Measurements from ENCODE around the gene SMIM7. TPM values are rescaled to one million over a fixed set of nuclear protein-coding genes. Genes with fewer than 3 reads are reported as not detected.
"Not testable (repeated sequence)": the region's sequence is repeated elsewhere in the genome, so short reads cannot be mapped to it uniquely, and the experiment has no call there.

The SMIM7 gene
- total RNA-seq, 4 donors from 2014 or later, result 72.6 to 135 (median 95.9) TPM

- H3K4me1 ChIP-seq, result no peaks in the 10 kb centered on the region
- H3K4me3 ChIP-seq, result no peak overlapping the region
- no peak for TF ChIP-seq POLR2A (IDR thresholded peaks at IDR 0.05)
- no peak for TF ChIP-seq CTCF (IDR thresholded peaks at IDR 0.05)
- H3K36me3 ChIP-seq, result peaks cover 0 to 6% (median 0%) of the 10 kb centered on the region in 3 donors
- H3K9me3 ChIP-seq, result peaks cover 0 to 4% (median 0%) of the 10 kb centered on the region in 4 donors
- no peak for DNase-seq
- H3K27ac ChIP-seq, result no peak overlapping the region
- no peaks in the 10 kb centered on the region for H3K27me3 ChIP-seq
Observed at GRCh38 chr19:16676101-16676798, 16.3 kb upstream of the SMIM7 start.

GRCh38 chr19:16673839-16674238 is 13.9 kb upstream of the SMIM7 start:
- not testable (repeated sequence) for H3K27me3 ChIP-seq, H3K27ac ChIP-seq, H3K36me3 ChIP-seq, H3K9me3 ChIP-seq, DNase-seq, H3K4me3 ChIP-seq, H3K4me1 ChIP-seq

- Histone ChIP-seq H3K27me3 (no peaks in the 10 kb centered on the region), H3K9me3 (no peaks in the 10 kb centered on the region), H3K4me3 (no peak overlapping the region), H3K36me3 (no peaks in the 10 kb centered on the region), H3K27ac (no peak overlapping the region), H3K4me1 (no peaks in the 10 kb centered on the region)
- DNase-seq, result no peak
- no peak for TF ChIP-seq CTCF (IDR thresholded peaks at IDR 0.05)
- TF ChIP-seq POLR2A (IDR thresholded peaks at IDR 0.05), result no peak
Observed at GRCh38 chr19:16673231-16673630, 13.3 kb upstream of the SMIM7 start.

- no peak overlapping the region for H3K27ac ChIP-seq
- no peaks in the 10 kb centered on the region for H3K27me3 ChIP-seq
- no peaks in the 10 kb centered on the region for H3K4me1 ChIP-seq
- H3K4me3 ChIP-seq, result no peak overlapping the region
- H3K36me3 ChIP-seq, result no peaks in the 10 kb centered on the region
- no peak for TF ChIP-seq CTCF (IDR thresholded peaks at IDR 0.05)
- no peak for TF ChIP-seq POLR2A (IDR thresholded peaks at IDR 0.05)
- no peak for DNase-seq
- no peaks in the 10 kb centered on the region for H3K9me3 ChIP-seq
Observed at GRCh38 chr19:16671652-16672274, 11.8 kb upstream of the SMIM7 start.

GRCh38 chr19:16670291-16670690 is 10.3 kb upstream of the SMIM7 start:
- no peak overlapping the region for H3K27ac ChIP-seq
- no peak overlapping the region for H3K4me3 ChIP-seq
- DNase-seq, result no peak
- no peaks in the 10 kb centered on the region for H3K4me1 ChIP-seq
- no peaks in the 10 kb centered on the region for H3K27me3 ChIP-seq
- H3K9me3 ChIP-seq, result no peaks in the 10 kb centered on the region
- no peak for TF ChIP-seq CTCF (IDR thresholded peaks at IDR 0.05)
- no peak for TF ChIP-seq POLR2A (IDR thresholded peaks at IDR 0.05)
- H3K36me3 ChIP-seq, result no peaks in the 10 kb centered on the region

- not testable (repeated sequence) for DNase-seq, H3K36me3 ChIP-seq, H3K9me3 ChIP-seq, H3K27ac ChIP-seq, H3K4me1 ChIP-seq, H3K27me3 ChIP-seq, H3K4me3 ChIP-seq
Observed at GRCh38 chr19:16668702-16669101, 8.8 kb upstream of the SMIM7 start.
